ENCODE measurements around the gene TNIK.

DNA sequence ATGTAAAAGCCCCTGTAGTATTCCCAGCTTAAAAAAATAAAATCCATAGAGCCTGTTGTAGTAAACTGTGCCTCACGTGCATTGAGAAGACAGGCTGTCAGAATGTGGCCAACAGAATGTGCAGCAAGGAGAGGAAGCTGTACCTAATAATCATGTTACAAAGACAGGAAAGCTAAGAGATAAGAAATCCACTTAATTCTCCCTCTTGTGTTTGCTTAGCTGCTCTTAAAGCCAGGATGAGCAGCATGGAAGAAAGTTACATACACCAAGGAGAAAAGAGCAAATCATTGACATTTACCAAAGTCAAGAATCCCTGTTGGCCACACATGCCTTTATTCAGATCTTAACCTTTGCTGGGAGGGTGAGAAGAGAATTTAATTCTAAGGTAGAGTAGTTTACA lies 85.9 kb downstream of the TNIK start:
- TF ChIP-seq, protein P1, sequence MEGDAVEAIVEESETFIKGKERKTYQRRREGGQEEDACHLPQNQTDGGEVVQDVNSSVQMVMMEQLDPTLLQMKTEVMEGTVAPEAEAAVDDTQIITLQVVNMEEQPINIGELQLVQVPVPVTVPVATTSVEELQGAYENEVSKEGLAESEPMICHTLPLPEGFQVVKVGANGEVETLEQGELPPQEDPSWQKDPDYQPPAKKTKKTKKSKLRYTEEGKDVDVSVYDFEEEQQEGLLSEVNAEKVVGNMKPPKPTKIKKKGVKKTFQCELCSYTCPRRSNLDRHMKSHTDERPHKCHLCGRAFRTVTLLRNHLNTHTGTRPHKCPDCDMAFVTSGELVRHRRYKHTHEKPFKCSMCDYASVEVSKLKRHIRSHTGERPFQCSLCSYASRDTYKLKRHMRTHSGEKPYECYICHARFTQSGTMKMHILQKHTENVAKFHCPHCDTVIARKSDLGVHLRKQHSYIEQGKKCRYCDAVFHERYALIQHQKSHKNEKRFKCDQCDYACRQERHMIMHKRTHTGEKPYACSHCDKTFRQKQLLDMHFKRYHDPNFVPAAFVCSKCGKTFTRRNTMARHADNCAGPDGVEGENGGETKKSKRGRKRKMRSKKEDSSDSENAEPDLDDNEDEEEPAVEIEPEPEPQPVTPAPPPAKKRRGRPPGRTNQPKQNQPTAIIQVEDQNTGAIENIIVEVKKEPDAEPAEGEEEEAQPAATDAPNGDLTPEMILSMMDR (IDR thresholded peaks at IDR 0.05) = no peak
- no peak for TF ChIP-seq ZFX (IDR thresholded peaks at IDR 0.05; ENCODE audit: borderline replicate concordance)
